ENCODE data around the gene MRPL36.
"Not testable (repeated sequence)": the region's sequence is repeated elsewhere in the genome, so short reads cannot be mapped to it uniquely, and the experiment has no call there.

Gene MRPL36

DNA sequence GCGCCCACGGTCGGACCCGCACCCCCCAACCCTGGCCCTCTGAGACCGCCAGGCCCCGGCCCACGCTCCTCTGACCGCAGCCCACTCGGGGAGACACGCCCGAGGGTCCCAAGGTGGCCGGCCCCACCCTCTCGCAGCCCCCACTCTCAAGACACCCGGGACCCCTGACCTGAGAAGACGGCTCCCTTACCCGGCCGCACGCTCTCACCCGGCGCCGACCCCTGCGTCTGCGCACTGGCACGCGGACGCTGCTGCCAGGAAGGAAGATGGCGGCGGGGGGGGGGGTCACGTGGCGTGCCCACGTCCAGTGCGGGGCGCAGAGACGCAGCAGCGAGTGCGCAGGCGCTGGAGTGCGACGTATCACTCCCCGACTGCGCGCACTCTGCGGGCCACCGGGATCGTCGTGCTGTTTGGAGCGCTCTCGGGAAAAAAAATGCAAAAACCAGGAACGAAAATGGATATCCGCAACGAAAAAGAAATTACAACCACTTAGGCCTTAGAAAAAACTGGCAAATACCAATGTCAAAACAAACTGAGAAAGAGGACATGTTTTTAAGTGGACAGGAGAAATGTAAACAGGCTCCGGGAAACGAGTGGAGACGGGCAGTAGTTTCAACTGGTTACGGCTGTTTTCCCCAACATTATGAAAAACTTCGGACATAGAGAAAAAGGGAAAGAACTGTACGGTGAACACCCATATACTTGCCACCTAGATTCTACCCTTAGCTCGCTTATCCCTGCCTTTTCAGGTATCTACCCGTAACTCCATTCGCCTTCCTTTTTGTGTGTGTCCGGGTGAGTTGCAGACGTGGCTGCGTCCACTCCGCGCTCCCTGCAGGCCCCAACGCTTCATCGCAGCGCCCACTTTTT lies at the start of gene MRPL36:
Gene MRPL36, minus strand, starts transcription at position 236 of the 870 bp plus-strand sequence. CDS start 902 bp downstream, outside the sequence.
- DNase-seq: peak; percentile 91 to 96

DNA sequence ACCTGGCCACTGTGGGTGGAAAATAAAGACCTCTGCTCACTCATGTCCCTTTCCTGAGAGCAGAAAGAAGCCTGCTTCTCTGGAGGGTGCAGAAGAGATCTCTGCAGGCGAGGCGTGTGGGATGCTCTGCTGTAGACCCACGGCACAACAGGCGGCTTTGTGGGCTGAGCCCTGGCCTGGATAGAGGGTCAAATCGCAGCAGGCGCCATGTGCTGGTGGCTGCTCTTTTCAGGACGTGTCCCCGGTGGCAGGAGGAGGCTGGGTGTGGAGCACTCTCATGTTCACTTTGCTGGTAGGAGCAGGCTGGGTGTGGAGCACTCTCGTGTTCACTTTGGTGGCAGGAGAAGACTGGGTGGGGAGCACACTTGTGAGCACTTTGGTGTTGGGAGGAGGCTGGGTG lies 48.0 kb upstream of the MRPL36 start:
- DNase-seq: no peak

DNA sequence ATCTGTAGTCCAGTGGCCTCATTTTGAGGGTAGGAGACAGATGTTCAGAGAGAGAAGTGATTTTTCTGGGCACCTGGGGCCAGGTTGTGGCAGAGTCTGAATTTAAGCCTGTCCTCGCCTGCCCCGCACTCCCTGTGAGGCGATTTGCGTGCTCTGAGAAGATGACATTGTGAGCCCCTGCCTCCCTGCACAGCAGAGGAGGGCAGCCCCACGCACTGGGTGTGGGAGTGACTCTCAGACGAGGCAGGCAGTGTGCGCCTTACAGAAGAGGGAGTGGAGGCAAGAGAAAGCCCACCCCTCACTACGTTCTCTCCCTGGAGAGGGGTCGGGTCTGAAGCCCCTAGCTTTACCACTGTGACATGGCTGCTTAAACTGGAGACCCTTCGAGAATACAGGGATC lies 47.4 kb upstream of the MRPL36 start:
- no peak for DNase-seq

DNA sequence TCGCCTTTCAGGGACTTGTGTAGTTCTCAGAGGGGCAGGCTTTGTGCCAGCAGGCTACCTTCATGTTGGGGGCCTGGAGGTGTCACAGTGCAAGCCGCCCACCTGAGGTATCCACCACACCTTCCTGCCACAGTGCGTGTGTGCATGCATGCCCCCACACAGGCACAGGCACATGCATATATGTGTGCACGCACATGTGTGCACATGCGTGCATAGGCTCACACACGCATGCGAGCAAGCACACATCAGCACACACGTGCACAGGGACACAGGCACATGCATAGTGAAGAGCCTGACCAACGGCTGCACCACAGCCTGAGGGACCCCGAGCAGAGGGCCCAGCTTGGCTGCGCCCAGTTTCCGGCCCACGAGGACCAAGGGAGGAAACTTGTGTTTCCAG lies 46.9 kb upstream of the MRPL36 start:
- DNase-seq: no peak

DNA sequence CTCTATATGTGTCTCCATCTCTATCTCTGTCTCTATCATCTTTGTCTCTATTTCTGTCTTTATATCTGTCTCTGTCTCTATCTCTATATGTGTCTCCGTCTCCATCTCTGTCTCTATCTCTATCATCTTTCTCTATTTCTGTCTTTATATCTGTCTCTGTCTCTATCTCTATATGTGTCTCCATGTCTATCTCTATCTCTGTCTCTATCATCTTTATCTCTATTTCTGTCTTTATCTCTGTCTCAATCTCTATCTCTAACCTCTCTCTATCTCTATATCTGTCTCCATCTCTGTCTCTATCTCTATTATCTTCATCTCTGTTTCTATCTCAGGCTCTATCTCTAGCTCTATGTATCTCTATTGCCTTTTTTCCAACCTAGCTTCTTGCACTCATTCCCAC lies 46.1 kb upstream of the MRPL36 start:
- DNase-seq: no peak

DNA sequence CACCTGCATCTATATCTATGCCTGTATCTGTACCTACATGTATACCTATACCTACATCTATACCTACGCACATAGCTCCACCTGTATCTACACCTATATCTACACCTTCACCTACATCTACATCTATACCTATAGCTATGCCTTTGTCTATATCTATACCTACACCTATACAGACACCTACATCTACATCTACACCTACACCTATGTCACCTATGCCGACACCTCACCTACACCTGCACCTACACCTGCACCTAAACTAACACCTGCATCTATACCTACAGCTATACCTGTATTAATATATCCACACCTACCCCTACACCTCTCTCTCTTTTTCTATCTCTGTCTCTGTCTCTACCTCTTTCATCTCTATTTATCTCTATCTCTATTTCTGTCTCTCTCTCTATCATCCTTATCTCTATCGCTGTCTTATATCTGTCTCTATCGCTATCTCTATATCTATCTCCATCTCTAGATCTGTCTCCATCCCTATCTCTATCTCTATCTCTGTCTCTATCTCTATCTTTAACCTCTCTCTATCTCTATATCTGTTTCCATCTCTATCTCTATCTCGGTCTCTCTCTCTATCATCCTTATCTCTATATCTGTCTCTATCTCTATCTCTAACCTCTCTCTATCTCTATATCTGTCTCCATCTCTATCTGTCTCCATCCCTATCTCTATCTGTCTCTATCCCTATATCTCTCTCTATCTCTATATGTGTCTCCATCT lies 45.2 kb upstream of the MRPL36 start:
- no peak for DNase-seq

DNA sequence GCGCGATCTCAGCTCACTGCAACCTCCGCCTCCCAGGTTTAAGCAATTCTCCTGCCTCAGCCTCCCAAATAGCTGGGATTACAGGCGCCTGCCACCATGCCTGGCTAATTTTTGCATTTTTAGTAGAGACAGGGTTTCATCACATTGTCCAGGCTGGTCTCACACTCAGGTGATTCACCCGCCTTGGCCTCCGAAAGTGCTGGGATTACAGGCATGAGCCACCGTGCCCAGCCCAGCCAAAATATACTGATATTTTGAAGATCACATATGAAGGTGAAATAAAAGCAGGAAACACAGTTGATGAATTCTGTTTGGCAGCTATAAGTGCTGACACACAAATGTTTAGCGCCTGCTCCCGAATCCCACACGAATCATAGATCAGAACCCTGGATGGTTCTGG lies 44.1 kb upstream of the MRPL36 start:
- not testable (repeated sequence) for DNase-seq

DNA sequence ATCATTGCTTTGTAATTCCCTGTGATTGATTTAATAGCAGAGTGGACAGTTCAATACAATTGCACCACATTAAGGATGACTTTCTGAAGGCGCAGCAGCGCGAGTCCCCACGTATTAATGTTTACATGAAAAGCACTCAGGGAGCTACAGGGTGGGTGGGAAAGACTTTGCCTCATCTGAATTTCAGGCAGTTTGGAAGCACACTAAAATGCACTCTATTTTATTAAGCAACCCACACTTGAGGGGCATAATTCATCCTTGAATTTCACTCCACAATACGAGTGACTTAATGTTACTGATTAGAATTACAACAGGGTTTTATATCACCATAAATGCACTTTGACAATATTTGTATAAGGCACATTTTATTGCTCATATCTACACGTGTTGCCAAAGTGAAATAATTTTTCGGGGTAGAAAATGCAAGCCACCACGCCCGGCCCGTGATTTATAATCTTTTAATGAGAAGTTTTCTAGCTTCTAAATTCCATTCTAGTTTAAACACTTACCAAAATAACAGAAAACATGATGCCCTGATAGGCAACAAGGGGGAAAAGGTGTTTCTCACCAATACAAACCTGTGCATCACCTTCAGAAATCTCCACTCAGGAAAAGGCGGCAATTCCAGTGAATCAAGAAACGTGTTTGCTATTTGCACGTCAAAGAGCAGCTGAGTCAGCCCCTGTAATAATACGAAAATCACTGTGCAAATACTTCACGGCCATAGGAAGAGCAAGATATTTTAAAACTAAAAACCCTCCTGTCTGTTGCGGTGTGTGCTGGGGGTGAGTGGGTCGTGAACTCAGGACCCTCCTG lies 42.6 kb upstream of the MRPL36 start:
- DNase-seq: no peak

DNA sequence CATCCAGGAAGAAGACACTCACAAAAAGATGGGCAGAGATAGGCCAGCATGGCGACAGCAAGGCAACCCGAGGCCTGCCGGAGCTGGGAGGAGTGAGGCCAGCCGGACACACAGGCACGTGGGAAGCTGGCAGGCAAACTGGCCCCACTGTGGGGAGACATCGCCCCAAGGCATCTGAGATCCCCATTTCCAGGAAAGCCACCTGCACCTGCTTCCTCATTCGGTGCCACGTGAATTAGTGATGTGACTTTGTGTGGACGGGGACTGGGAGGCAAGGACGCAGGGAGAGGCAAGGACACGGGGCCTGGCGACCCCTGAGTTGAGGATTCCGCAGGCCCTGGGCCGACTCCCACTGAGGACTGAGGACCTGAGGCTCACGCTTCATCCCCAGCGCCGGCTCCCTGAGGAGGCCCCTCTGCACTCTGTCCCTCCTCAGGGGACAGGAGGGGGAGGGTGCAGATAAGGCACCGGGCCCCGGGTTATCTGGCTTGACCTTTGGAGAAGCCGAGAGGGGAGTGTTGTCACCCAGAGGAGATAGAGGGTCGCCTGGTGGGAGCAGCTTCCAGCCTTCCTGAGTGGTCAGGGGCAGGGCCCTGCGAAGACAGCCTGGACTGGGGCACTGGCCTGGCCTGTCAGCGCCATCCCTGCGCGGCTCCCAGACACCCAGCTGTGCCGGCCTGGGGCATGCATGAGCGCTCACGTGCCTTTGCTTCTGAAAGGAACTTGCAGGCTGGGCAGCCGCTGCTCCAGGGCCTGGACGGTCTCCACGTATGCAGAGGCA lies 41.3 kb upstream of the MRPL36 start:
- no peak for DNase-seq

DNA sequence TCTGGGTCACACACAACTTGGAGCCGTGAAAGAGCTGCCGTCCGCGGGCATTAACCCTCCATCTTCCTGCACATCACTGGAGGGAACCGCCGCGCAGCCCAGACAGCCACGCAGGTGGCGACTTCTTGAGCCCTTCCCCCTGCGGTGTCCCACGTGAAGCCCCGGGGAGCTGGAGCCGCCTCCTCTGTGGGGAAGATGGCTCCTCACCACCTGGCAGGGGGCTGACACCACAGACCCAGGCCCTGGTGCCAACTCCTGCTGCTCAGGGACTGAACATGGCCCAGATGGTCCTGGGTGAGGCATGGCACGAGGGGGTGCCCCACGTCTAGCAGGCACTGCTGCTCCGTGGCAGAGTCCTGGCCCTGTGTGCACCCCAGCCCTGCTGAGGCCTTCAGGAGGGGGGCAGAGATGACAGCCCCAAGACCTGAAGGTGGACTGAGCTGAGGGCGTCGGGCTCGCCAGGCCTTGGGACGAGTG lies 40.5 kb upstream of the MRPL36 start:
- DNase-seq: no peak

DNA sequence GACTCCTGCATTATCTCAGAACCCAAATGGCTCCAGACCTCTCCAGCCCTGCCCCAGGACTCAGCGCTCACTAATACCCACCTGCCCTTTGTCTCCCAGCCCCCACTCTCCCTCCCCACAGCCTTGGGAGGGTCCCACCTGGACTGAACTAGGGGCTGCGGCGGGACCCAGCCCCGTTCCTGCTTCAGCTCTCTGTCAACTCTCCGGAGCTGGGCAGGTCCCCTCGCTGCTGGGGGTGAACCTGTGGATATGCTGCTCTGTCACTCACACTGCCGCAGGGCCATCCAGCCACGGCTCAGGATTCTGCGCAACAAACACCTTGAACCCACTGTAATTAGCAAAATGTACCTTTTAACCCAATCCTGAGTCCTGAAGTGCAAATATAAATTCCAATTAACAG lies 38.4 kb upstream of the MRPL36 start:
- DNase-seq: no peak

DNA sequence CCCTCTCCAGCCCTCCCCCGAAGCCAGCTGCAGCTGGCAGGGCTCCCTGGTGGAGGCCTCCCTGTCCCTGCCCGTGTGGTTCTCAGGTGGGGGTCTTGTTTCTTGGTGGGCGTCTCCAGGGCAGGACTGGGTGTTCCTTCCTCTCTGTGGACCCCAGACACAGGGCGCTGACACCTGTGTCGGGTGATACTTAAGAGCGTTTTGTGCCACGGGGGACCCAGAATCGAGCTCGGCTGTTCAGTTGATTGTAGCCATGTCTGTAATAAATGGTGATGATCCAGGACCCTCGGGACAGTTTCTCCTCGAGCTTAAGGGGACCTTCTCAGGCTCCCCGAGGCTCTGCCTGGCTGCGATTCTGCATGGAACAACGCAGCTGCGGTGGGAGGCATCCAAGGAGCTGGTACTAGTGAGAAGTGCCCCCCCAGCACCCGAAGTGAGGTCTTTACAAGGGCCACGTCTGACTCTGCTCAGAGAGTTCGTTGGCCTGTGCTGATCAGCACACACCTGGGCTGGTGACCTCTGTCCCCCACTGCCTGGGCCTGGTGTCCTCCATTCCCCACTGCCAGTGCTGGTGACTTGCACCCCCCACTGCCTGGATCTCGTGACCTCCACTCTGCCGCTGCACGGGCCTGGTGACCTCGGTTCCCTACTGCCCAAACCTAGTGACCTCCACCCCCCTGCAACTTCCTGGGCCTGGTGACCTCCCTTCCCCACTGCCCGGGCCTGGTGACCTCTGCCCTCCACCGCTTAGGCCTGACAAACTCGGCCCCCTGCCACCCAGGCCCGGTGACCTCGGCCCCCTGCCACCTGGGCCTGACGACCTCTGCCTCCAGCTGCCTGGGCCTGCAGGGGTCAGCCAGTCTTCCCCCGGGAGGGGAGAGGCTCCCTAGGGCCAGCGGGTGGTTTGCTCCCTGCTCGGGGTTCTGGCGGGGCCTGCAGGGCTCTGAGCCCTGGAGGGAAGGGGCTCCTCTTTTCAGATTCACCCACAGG lies 37.5 kb upstream of the MRPL36 start:
- DNase-seq: no peak

DNA sequence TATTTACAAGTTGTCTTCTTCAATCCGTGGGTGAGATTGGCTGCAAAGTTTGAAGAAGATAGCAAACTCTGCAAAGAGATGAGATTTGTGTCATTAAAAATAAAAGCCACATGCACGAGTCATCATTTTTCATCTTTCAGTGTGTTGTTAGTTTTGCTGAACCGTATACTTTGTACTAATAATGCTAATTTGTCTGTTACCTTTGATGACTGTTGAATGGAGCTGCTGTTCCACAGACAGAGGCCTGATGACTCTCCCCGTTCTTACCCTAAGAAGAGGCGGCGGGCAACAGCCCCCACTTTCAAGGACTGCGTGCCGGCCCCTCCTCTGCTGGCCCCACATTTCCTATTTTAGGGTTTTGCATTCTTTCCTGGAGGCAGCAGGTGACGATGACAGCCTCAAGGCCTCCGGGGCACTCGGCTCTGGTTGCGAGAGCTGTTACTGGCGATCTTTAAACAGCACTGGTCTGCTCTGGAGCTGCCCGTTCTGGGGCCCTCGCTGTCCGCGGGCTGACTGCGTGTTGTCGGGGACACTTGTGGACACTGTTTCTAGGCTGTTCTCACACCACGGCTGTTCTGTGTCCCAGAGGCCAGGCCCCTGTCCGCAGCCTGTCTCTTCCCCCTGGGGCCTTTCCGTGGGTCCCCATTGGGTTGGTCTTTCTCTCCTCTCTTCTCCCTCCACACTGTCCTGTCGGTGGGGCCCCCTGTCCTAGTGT lies 36.7 kb upstream of the MRPL36 start:
- DNase-seq: no peak

DNA sequence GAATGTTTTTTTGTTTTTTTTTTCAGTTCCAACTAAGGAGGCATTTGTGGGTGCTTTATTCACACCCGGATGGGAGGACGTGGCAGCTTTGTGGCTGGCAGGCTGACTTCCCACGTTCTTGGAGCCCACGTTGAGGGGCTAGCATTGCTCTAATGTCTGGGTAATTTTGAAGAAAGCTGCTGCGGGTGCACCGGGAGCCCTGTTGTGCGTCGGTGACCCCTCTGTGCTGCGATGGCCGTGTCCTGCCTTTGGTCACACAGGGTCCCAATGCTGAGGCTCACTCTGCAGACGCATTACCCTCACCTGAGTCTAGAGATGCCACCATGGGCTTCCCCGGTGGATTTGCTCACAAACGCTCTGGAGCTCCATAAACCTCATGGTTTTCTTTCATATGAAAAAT lies 35.8 kb upstream of the MRPL36 start:
- no peak for DNase-seq

DNA sequence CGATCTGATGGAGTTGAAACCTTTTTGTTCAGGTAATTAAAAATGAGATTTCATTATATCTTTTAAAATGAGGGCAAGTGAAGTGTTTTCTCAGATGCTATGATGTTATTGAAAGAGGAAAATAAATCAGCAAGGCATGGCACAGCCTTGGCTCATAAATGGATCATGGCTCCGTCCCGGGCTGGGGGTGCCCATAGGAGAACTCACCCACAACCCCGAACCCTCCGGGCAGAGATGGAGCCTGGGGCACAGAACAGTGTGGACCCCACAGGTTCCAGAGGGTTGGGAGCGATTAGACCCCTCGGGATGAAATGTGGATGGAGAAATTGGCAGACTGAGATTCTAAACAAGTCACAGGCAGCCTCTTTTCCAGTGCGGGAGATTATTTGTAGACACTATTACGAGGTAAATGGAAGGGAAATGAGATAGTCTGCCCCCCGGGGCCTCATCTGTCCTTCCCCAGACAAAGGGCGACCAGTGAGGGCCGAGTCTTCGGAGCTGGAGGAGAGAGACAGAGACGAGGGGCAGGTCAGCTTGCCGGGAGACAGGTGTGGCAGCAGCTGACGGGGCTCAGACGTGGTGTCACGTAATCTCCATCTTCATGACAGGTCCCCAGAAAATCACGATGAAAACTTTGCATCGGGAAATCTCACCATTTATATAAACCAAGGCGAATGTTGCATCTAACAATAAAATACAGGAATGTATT lies 35.2 kb upstream of the MRPL36 start:
- DNase-seq: no peak

DNA sequence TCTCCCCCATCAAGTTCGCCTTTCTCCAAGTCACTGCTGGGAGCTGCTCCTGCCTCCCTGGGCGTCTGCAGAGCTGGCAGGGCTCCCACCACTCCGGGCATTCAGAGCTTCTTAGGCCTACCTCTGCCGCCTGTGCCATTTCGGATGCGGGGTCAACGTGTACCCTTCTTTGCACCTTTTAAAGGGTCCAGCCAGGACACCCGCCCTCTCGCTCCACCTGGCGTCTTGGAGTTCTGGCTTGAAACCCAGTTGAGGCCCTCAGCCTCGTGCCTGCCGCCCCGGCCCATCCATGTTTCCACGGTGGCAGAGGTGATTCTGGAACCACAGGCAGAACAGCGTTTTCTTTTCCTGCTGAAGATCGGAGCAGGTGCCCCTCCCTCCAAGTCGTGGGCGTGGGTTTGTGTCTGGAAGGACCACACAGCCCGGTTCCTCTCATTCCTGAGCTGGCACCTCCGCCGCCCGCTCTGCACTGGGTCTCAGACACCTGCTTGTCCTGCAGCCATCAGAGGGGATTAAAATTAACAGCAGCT lies 34.5 kb upstream of the MRPL36 start:
- DNase-seq: no peak

DNA sequence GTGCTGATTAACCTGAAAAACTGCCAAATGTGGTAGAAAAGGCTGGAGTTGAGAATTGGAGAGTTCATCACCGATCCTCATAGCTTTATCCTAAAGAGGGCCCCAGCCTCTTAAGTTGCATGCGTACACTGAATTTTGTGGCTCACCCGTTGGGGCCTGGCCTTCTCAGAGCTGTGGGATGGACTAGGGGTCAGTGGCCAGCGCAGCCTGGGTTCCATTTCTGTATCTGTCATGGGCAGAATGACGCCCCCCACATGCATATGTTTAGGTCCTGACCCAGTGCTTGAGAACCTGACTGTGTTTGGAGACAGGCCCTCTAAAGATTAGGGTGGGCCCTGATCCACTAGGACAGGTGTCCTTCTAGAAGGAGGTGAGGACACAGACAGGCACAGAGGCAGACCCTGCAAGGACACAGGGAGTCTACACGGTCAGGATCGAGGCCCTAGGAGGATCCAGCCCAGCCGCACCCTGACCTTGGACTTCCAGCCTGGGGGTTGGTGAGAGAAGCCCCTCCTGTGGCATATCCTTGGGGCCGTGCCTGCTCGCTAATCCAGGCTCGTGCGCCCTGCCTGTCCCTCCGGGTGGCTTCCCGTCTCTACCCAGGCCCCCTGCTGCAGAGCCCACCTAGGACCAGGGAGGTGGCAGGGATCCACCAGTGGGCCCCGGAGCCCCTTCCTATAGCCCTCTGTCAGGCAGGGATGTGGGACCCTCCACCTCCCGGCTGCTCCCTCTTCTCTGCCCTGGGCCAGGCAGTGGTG lies 33.8 kb upstream of the MRPL36 start:
- no peak for DNase-seq

DNA sequence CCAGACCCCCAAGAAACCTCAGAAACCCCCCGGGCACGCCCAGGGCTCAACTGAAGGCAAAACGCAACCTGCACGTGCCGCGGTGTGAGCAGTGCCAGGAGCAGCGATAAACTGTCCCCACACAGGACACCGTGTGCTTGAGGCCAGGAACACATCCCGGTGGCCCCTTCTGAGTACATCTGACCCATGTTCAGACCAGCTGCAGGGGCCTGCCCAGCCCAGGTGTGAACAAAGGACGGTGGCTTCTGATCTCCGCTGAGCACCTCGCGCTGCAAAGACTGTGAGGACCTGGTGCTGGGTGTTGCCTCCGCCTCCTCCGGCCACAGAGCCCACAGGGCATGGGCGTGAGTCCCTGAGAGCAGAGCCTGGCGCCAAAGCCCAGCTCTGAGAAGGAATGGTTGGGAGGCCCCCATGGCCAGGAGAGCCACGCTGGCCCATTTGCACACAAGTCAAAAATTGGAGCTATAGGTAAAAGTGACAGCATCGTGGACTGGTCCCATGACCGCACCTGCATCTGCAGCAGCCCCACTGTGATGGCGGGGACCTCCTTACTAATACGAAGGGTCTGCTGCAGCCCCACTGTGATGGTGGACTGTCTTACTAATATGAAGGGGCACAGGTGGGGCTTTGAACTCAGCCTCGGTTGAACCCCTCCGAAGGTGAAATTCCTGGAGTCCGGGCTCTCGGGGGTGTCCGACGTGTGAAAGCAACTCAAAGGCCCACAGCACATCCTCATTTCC lies 33.0 kb upstream of the MRPL36 start:
- DNase-seq: no peak

All from stimulated activated CD4-positive, alpha-beta T cell treated with anti-CD3 and anti-CD28 coated beads, Interleukin-4, amount 100 ng/mL, for 4 hours (primary cell).